Ectodermal cell (in vitro differentiated cells): ENCODE data around the gene DAPK1.

ENCODE experiments used
- H3K27ac ChIP-seq: 2 replicates; pipeline ENCODE4 v1.7.0; 2013; ENCODE audit warnings: mild to moderate bottlenecking, low read depth, low read length; ENCODE audit not compliant: insufficient read depth, poor library complexity, severe bottlenecking
- H3K27me3 ChIP-seq: 2 replicates; pipeline ENCODE4 v1.7.0; 2013; ENCODE audit warnings: mild to moderate bottlenecking, low read length; ENCODE audit not compliant: insufficient read depth, control insufficient read depth, poor library complexity, severe bottlenecking
- H3K36me3 ChIP-seq: one replicate; pipeline ENCODE4 v1.7.0; 2013; ENCODE audit warnings: low read length; ENCODE audit not compliant: control insufficient read depth, insufficient read depth
- H3K4me1 ChIP-seq: one replicate; pipeline ENCODE4 v1.7.0; 2013; ENCODE audit warnings: low read length; ENCODE audit not compliant: control insufficient read depth, insufficient read depth
- H3K4me3 ChIP-seq: 2 replicates; pipeline ENCODE4 v1.7.0; 2013; ENCODE audit warnings: low read depth, low read length, control low read depth; ENCODE audit not compliant: insufficient read depth
- H3K9me3 ChIP-seq: 2 replicates; pipeline ENCODE4 v1.7.0; 2013; ENCODE audit warnings: mild to moderate bottlenecking, low read length, moderate library complexity; ENCODE audit not compliant: control insufficient read depth
- WGBS, 2 experiments: methylation state at CpG; one replicate each; pipeline ENCODE4 v1.1.7; 2013; ENCODE audit warnings: missing lambda C conversion rate in 2 of 2; 5-methylcytosine and 5-hydroxymethylcytosine counted together

DAPK1 gene

DNA sequence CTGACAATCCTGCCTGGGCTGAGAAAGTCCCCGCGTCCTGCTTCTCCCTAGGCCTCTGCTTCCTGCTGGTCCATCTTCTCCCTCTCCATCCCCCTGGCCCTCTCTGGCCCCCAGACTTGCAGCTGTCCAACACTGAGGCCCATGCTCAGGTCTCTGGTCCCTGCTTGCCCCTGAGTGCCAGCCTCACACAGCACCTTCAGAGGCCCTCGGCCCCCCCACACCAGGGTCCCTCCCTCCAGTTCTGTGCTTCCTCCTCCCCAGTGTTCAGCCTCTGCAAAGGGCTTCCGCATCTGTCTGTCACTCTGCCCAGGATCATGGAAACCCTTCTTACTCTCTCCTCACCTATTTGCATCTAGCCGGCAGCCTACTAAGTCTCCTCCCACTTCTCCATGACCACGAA lies 165.9 kb downstream of the DAPK1 start:
- Histone ChIP-seq H3K27ac (no peak overlapping the region), H3K36me3 (peaks cover 10% of the 10 kb centered on the region), H3K4me3 (no peak overlapping the region), H3K9me3 (no peaks in the 10 kb centered on the region), H3K4me1 (no peaks in the 10 kb centered on the region), H3K27me3 (no peaks in the 10 kb centered on the region)
- WGBS, 2 experiments: 94% methylated on average over 6 of the region's 6 CpGs

GRCh38 chr9:87664153-87665060 lies 166.7 kb downstream of the DAPK1 start:
- Histone ChIP-seq H3K9me3 (no peaks in the 10 kb centered on the region), H3K36me3 (peaks cover 9% of the 10 kb centered on the region), H3K4me1 (no peaks in the 10 kb centered on the region), H3K27ac (no peak overlapping the region), H3K4me3 (no peak overlapping the region), H3K27me3 (no peaks in the 10 kb centered on the region)
- 94 to 95% methylated on average over 19 of the region's 19 CpGs for WGBS, 2 experiments

GRCh38 chr9:87665505-87665904 lies 167.8 kb downstream of the DAPK1 start:
- Histone ChIP-seq H3K4me3 (no peak overlapping the region), H3K4me1 (no peaks in the 10 kb centered on the region), H3K27me3 (no peaks in the 10 kb centered on the region), H3K9me3 (no peaks in the 10 kb centered on the region), H3K27ac (no peak overlapping the region), H3K36me3 (peaks cover 9% of the 10 kb centered on the region)
- 94 to 96% methylated on average over 6 of the region's 6 CpGs for WGBS, 2 experiments

DNA sequence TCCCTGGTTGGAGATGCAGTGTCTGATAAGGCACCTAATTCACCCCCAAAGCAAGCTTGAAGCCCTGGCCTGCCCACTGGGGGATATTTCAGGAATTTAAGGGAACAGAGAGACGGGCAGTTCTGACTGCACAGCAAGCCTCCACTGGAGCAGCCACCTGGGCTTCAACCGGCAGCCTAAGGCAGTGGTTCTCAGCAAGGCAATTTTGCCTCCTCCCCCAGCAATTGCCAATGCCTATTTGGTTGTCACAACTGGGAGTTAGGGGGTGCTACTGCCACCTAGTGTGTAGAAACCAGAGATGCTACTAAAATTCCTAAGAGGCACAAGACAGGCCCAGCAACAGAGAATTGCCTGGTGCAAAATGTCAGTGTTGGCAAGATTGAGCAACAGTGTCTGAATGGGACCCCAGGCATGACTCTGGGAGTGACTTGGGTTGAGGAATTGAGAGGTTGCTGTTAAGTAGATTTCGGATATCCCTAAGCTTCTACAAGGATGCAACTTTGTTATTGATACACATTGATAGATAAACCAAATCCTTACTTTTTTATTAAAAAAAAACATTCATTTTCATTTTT lies 169.6 kb downstream of the DAPK1 start:
- Histone ChIP-seq H3K4me1 (no peaks in the 10 kb centered on the region), H3K36me3 (peaks cover 9% of the 10 kb centered on the region), H3K27me3 (no peaks in the 10 kb centered on the region), H3K9me3 (no peaks in the 10 kb centered on the region), H3K27ac (no peak overlapping the region), H3K4me3 (no peak overlapping the region)
- 96 to 97% methylated on average over 2 to 3 of the region's 3 CpGs for WGBS, 2 experiments

DNA sequence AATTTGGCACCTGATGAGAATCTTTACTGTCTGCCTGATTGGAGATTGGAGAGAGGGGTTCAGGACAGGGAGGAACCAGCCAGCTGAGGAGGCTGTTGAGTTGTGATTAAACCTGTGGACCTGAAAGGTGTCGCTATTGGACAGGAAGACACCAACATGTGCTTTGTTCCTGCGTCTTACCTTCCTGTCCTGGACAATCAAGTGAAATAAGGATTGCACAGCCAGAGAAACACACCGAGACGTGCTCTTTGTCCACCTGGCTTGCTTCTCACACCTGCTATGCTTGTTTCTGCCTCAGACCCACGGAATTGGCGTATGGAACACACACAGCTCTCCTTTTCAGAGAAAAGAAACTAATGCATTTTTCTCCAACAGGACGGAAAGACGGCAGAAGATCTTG lies 170.6 kb downstream of the DAPK1 start:
- H3K4me1 ChIP-seq: no peaks in the 10 kb centered on the region
- H3K9me3 ChIP-seq: no peaks in the 10 kb centered on the region
- 94 to 97% methylated on average over 8 of the region's 8 CpGs for WGBS, 2 experiments
- no peak overlapping the region for H3K4me3 ChIP-seq
- no peaks in the 10 kb centered on the region for H3K27me3 ChIP-seq
- peaks cover 9% of the 10 kb centered on the region for H3K36me3 ChIP-seq
- no peak overlapping the region for H3K27ac ChIP-seq

GRCh38 chr9:87668722-87669121 lies 171.1 kb downstream of the DAPK1 start:
- Histone ChIP-seq H3K4me1 (no peaks in the 10 kb centered on the region), H3K9me3 (no peaks in the 10 kb centered on the region), H3K4me3 (no peak overlapping the region), H3K27me3 (no peaks in the 10 kb centered on the region), H3K36me3 (peaks cover 9% of the 10 kb centered on the region), H3K27ac (no peak overlapping the region)
- 89 to 96% methylated on average over 4 of the region's 4 CpGs for WGBS, 2 experiments

GRCh38 chr9:87670572-87671264 lies 173.1 kb downstream of the DAPK1 start:
- no peaks in the 10 kb centered on the region for H3K9me3 ChIP-seq
- no peak overlapping the region for H3K4me3 ChIP-seq
- H3K27me3 ChIP-seq: no peaks in the 10 kb centered on the region
- WGBS, 2 experiments: 90 to 94% methylated on average over 18 of the region's 18 CpGs
- no peaks in the 10 kb centered on the region for H3K4me1 ChIP-seq
- H3K27ac ChIP-seq: no peak overlapping the region
- peaks cover 5% of the 10 kb centered on the region for H3K36me3 ChIP-seq

DNA sequence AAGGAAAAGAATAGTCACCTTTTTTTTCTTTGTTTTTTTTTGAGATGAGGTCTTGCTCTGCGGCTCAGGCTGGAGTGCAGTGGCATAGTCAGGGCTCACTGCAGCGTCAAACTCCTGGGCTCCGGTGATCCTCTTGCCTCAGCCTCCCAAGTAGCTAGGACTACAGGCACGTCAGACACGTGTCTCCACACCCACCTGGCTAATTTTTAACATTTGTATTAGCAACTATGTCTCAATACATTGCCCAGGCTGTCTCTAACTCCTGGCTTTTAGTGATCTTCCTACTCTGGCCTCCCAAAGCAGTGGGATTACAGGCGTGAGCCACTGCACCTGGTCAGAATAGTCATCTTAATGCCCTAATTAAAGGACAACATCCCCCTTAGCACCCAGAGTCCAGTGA lies 173.8 kb downstream of the DAPK1 start:
- Histone ChIP-seq H3K4me3 (no peak overlapping the region), H3K27me3 (no peaks in the 10 kb centered on the region), H3K4me1 (no peaks in the 10 kb centered on the region), H3K9me3 (no peaks in the 10 kb centered on the region), H3K27ac (no peak overlapping the region), H3K36me3 (peaks cover 5% of the 10 kb centered on the region)
- WGBS, 2 experiments: 91 to 94% methylated on average over 6 of the region's 6 CpGs

GRCh38 chr9:87671925-87672324 lies 174.3 kb downstream of the DAPK1 start:
- Histone ChIP-seq H3K9me3 (no peaks in the 10 kb centered on the region), H3K4me3 (no peak overlapping the region), H3K27me3 (no peaks in the 10 kb centered on the region), H3K4me1 (no peaks in the 10 kb centered on the region), H3K36me3 (peaks cover 3% of the 10 kb centered on the region), H3K27ac (no peak overlapping the region)
- 94 to 97% methylated on average over 9 of the region's 9 CpGs for WGBS, 2 experiments

DNA sequence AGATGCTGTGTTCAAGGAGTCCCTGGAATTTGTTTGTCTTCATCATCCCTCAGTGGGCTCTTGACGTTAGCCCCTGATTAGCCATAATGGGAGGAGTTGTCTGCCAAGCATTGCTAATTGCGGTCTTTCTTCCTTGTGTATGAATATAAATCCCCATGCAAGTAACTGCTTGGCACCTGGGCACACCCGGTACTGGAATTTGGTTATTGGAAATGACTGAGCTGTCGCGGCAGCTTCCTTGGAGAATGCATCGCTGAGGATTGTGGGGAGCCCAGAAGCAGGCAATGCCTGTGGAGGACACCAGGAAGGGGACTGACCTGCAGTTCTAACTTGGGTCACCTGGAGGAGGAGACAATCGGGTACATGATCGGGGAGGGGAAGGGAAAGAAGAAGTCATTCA lies 174.9 kb downstream of the DAPK1 start:
- Histone ChIP-seq H3K9me3 (no peaks in the 10 kb centered on the region), H3K27me3 (no peaks in the 10 kb centered on the region), H3K4me1 (no peaks in the 10 kb centered on the region), H3K36me3 (no peaks in the 10 kb centered on the region), H3K4me3 (no peak overlapping the region), H3K27ac (no peak overlapping the region)
- WGBS, 2 experiments: 96% methylated on average over 8 of the region's 8 CpGs
